DMS53 treated with DMSO at 0.1 percent for 48 hours (cell line): ENCODE measurements around the gene NOL6.
A peak's percentile ranks its signal among the peaks of the same experiment; 100 is the strongest.
"Not testable (repeated sequence)": the region's sequence is repeated elsewhere in the genome, so short reads cannot be mapped to it uniquely, and the experiment has no call there.

ENCODE experiments used
- DNase-seq: peaks from one replicate; lab custom pipeline; 2025; ENCODE audit not compliant: unreplicated experiment; lab: John Stamatoyannopoulos, UW

Gene NOL6

GRCh38 chr9:33473643-33474352, at the start of gene NOL6:
Gene NOL6, minus strand, starts transcription at chr9:33473924. Its CDS starts 82 bp downstream, at chr9:33473842.
- DNase-seq: peak; percentile 97

- not testable (repeated sequence) for DNase-seq
These were observed 48.1 kb upstream of the NOL6 start for GRCh38 chr9:33521861-33522260.

- peak; percentile 24 for DNase-seq
These were observed 44.3 kb upstream of the NOL6 start for GRCh38 chr9:33517934-33518577.

- peak; percentile 48 for DNase-seq
These were observed 43.6 kb upstream of the NOL6 start for GRCh38 chr9:33517373-33517772.

GRCh38 chr9:33516397-33516796, 42.7 kb upstream of the NOL6 start:
- DNase-seq: not testable (repeated sequence)

- DNase-seq: peak; percentile 58
These were observed 41.7 kb upstream of the NOL6 start for GRCh38 chr9:33515342-33515995.

GRCh38 chr9:33512535-33512934, 38.8 kb upstream of the NOL6 start:
- not testable (repeated sequence) for DNase-seq

GRCh38 chr9:33511184-33511517, 37.4 kb upstream of the NOL6 start:
- not testable (repeated sequence) for DNase-seq

GRCh38 chr9:33510262-33511183, 36.8 kb upstream of the NOL6 start:
- peak; percentile 77 for DNase-seq

- no peak for DNase-seq
These were observed 33.1 kb upstream of the NOL6 start for GRCh38 chr9:33506626-33507370.

- peak; percentile 19 for DNase-seq
These were observed 24.7 kb upstream of the NOL6 start for GRCh38 chr9:33498387-33498786.

- not testable (repeated sequence) for DNase-seq
These were observed 20.1 kb upstream of the NOL6 start for GRCh38 chr9:33493819-33494218.

- DNase-seq: no peak
These were observed 15.3 kb upstream of the NOL6 start for GRCh38 chr9:33489066-33489465.

GRCh38 chr9:33485312-33485711, 11.6 kb upstream of the NOL6 start:
- DNase-seq: not testable (repeated sequence)

- DNase-seq: no peak
These were observed 7.3 kb upstream of the NOL6 start for GRCh38 chr9:33480976-33481375.

GRCh38 chr9:33480106-33480505, 6.4 kb upstream of the NOL6 start:
- DNase-seq: no peak

- DNase-seq: no peak
These were observed 2.8 kb upstream of the NOL6 start for GRCh38 chr9:33476503-33476902.

GRCh38 chr9:33475357-33475756, 1.6 kb upstream of the NOL6 start:
- DNase-seq: no peak

GRCh38 chr9:33472881-33473615, 676 bp downstream of the NOL6 start:
- no peak for DNase-seq
